Measurements from ENCODE around the gene STAB2.

STAB2 gene

DNA sequence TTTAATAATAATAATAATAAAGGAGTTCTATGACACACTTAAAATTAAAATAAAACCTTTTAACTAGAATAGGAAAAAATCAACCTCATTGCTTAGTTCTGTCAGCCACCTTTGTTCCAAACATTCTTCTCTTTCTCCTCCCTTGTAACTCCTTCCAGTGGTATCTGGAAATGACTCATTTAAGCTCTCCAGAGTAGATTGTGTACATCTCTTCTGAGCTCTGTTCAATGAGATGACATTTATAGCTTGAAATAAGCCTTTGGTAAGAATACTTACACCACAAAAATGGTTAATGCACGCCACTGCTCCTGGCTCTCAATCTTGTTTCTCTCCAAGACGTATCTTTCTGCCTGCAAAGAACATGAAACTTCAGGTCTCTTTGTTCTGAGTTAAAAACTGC lies 70.3 kb downstream of the STAB2 start:
- DNase-seq, result no peak

DNA sequence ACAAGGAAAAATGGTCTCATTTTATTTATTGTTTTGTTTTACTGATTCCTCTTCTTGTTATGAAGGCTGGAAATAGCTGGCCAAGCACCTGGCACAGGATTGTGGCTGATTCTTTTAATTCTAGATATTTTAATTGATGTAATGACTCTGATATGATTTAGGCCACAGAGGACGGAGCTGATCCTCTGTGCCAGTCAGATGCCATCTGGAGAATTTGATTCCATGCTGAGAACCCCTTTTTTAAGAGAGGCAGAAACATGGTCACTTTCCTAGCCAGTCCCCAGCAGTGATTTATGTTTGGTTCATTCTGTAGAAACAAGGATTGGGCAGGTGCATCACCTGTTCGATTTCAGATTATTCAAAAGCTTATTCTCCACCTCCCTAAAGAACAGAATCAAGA lies 77.6 kb downstream of the STAB2 start:
- DNase-seq, result no peak

DNA sequence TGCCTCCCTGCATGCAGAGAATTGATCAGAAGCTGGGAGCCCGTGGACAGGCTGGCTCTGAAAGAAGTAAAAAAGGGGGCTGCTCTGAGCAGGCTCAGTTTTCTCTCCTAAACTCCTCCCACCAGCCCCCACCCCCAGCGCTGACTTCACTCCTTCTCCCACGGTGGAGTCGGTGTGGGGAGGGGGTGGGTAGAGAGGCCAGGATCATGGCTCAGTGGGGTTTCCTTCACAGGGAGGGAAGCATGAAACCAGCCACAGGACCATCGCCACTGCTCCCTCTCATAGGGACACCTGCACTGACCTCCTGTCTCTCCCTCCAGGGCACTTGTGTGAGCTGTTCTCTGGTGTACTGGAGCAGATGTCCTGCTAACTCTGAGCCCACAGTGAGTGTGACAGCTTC lies 78.9 kb downstream of the STAB2 start:
- DNase-seq, result no peak

DNA sequence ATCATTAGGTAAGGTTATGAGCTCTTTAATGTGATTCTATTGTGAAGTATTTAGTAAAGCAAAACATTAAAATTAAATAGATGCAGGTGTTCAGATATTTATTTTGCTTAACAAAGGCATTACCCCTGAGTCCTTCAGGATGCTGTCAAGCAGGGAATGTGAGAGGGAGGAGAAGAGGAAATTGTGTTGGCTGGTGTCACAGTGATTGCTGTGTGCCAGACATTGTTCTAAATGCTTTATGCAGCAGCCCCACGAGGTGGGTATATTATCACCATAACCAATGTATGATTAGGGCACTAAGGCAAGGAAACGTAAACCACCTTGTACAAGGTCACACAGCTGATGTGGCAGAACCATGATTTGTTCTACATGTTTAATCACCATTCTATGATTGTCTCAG lies 80.1 kb downstream of the STAB2 start:
- DNase-seq, result no peak

DNA sequence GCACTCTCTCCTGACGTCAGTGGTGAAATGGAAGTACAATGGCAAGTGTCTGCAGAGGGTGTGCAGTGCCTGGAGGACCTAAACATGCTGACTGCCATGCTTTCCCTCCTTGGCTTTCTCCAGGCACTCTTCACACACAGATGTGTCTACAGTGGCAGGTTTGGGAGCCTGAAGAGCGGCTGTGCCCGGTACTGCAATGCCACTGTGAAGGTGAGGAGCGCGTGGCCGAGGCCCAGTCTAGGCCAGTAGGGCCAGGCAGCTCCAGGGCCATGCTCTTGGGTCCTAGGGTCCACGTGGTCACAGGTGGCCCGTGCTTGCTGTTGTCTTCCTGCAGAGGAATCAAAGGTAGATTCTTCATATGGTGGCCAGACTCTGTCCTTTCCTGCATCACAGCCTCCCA lies 81.4 kb downstream of the STAB2 start:
- DNase-seq, result no peak

DNA sequence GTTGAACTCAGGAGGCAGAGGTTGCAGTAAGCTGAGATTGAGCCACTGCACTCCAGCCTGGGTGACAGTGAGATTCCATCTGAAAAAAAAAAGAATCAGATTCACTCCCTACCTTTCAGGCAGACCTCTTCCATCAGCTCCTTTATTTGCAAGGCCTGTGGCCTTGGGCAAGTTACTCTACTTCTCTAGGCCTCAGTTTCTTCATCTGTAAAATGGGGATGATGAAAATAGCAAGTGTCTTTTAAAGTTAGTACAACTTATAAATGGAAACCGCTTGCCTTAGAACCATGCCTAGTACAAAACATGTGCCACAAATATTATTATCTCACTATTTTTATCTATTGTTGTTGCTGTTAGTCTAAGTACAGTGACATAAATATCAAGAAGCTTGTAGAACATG lies 84.3 kb downstream of the STAB2 start:
- no peak for DNase-seq

DNA sequence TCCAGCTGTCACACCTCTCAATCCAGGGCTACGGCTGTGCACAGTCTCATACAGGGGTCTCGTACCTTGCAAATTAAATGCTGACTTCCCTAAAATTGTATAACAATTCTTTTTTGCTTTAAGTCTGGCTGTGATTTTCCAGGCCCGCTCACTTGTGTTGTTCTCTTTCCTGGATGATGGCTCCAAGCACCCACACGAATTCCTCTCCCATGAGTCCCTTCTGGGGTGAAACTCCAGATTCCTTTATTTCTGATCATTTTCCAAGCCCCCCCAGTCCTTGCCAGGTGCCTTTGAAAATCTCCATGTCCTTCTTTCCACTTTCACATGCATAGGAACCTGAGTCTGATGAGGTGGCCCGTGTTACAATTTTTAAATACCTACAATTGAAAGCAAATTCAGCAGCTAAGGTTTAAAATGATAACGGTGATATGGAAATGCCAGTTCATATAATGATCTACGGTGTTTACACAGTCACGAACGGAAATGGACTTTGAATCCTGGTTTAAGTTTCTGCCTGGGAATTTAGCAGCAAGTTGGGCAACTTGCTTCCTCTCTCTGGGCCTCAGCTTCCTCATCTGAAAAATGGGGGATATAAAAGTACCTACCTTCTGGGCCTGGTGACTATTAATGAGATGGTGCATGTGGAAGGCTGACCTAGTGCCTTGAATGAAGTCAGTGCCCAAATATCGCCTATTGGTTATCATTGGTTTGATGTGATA lies 85.5 kb downstream of the STAB2 start:
- no peak for DNase-seq

DNA sequence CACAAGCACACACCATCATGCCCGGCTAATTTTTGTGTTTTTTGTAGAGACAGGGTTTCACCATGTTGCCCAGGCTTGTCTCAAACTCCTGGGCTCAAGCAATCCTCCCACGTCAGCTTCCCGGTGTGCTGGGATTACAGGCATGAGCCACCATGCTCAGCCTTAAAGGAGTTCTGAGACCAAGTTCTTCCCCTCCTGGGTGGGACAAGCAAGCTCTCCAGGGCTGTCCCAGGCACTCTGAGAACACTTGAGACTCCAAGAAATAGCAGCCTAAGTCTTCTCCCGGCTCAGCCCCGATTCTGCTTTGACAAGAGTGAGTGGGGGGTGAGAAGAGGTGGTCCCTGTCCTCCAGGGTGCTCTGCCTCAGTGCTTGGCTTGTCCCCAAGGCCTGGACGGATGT lies 86.4 kb downstream of the STAB2 start:
- DNase-seq, result no peak

DNA sequence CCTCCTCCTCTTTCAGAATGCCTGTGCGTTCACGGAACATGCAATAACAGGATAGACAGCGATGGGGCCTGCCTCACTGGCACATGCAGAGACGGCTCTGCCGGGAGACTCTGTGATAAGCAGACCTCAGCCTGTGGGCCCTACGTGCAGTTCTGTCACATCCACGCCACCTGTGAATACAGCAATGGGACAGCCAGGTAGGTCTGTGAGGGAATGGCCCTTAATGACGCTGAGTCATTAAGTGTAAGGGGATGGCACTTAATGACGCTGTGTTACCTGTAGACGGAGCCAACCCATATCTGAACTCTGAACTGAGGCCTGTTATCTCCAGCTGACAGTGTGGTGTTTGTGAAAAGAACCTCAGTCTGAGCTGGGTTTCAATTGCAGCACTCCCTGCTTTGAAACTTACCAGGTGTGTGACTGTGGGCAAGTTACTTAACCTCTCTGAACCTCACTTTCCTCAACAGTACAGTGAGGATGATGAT lies 86.9 kb downstream of the STAB2 start:
- no peak for DNase-seq

DNA sequence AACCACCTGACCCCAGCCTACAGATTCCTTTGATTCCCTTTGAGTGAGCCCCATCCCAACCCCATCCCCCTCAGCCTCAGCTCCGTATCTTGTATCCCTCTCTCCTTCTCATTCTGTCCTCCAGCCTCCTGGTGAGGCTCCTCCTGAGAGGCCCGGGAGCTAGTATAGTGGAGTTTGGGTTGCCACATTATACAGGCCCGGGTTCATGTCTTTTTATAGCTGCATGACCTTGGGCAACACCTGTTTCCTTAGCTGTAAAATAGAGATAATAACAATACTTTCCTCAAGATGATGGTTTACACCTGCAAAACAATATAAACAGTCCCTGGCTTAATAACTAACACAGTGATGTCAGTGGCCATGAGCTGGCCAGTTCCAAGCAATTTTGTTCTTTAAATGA lies 89.8 kb downstream of the STAB2 start:
- DNase-seq, result no peak

DNA sequence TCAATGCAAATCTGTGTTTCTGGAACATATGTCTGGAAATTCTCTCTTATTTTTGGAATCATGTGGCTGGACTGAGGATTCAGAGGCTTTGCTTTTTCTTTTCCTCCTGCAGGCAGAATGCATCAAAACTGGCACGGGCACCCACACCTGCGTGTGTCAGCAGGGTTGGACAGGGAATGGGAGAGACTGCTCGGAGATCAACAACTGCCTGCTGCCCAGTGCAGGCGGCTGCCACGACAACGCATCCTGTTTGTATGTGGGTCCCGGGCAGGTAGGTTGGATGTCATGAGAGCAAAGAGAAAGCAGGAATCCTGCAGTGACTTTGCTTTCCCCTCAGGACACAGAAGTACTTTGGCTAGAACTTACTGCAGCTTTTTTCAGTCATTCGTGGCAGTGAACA lies 90.3 kb downstream of the STAB2 start:
- DNase-seq, result no peak

DNA sequence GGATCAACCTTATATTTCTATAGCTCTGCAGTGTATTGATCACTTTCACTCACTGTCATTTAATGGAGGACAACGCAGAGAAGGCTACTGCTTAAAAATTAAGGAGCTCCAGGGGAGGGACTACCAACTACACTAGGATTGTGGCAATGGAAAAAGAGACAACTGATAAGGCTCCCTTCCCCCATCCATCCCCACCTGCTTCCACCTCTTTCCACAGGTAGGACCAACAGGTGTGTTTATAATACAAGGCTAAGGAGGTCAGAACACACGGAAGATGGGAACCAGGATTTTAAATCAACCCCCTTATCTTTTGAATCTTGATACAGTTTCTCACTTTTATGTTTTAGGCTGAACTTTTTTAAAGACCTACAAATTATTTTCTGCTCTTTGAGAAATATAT lies 90.8 kb downstream of the STAB2 start:
- DNase-seq, result no peak

DNA sequence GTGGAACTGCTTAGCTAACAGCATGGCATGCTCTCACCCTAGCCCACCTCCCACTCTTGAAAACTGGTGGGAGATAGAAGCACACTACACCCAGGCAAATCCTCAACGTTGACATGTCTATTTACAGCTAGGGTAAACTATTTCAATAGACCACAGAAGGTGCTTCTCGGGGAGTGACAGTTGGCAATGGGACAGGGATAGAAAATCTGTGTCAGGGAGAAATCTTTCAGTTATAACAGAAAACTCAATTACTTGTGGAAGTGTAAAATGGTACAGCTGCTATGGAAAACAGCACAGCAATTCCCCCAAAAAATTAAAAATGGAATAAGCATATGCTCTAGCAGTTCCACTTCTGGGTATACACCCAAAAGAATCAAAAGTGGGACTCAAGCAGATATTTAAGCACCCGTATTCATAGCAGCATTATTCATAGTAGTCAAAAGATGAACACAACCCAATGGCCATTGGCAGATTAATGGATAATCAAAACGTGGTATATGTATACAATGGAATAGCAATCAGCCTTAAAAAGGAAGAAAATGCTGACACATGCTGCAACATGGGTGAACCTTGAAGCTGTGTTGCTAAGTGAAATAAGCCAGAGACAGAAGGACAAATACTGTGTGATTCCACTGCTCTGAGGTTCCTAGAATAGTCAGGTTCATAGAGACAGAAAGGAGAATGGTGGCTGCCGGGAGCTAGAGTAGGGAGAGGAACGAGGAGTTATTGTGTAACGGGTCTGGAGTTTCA lies 92.5 kb downstream of the STAB2 start:
- DNase-seq, result no peak

DNA sequence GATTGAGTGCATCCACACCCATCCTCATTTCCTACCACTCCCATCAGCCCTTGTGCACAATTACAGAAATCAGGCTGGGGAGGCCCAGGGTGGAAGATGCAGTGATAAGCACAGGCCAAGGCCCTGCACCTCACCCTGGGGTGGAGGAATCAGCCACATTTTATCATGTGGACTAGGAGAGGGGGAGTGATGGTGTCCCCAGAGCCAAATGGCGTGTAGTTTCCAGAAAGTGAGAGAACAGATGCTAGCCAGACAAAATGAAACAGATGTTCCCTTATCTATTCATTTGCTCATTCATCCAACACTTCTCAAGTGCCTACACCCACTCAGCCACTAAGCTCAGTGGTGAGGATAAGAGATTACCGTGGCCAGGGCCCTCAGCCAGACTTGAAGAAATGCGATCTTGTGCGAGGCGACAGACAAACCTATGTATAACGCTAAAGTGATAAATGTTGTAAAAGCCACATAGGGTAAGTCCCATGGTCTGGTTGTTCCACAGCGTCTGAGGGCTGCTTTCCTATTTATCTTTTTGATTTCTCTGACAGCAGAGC lies 93.6 kb downstream of the STAB2 start:
- no peak for DNase-seq

DNA sequence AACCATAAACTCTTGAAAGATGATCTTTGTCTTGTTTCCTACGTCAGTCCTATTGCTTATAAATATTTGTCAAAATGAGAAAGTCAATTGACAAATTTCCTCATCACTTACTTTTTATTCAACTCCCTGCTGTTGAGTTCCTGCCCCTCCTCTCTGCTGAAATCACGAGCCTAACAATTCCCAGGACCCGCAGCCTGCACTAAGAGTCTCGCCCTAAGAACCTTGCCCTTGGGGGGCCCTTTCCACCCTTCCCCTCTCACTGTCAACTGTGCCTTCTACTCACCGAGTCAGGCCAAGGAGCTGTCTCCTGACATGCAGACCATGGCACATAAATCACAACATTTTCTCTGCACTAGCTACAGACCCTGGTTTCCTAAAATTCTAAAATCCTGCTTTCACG lies 99.0 kb downstream of the STAB2 start:
- no peak for DNase-seq

DNA sequence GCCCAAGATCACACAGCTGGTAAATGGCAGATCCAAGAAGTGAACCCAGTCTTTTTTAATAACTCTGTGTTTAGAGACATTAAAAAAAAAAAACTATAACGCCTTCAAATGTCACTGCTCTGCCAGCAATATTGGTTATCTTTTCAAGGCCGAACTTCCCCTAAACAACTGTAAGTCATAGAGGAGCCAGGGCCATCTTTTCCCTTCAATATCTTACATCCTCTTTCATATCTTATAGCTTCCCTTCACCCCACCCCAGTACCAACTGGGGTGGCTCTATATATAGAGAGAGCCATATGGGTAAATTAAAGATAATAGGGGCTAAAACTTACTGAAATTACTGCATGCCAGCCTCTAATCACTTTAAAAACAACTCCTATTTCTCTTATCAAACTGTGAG lies 100.2 kb downstream of the STAB2 start:
- no peak for DNase-seq

DNA sequence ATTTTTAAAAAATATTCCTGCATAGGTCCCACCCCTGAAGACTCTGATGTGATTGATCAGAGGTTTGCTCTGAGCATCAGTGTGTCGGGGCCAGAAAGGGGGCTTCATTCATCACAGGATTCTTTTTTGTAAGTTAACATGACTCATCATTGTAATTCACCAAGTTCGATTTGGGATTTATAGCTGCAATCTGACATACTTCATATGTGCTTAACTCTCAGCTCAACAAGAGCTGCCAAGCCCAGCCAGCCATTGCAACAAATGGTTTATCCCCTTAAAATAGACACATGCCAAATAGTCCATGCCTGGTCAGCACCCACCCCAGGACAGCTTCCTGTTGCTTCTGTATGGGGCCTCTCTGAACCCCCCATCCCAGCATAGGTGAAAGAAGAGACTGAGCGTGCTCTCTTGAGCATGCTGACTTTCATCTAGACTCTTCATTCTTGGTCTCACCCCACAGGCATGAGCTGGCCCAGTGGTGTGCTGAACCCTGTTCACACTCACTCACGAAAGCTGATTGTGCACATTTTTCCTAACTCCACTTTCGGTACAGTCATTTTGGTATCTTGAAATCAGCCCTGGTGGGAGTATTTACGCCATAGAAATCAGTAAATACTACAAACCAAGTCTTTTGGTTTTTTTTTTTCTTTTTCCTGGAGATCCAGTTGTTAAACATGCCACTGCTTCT lies 101.4 kb downstream of the STAB2 start:
- DNase-seq, result no peak

DNA sequence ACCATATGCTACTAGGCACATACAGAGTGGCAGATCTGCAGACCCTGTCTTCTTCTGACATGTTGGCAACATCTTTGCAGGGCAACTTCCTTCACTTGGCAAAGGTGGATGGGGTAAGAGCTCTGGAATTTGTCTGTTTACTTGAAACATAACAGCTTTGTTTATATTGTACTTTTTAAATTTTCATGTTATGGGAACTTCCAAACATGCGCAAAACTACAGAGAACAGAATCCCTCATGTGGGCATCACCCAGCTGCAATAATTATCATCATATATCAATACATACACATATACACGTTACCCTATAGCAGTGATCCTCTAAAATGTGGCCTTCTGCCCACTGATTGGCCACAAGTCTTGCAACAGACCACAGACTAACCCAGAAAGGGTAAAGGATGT lies 103.4 kb downstream of the STAB2 start:
- no peak for DNase-seq

DNA sequence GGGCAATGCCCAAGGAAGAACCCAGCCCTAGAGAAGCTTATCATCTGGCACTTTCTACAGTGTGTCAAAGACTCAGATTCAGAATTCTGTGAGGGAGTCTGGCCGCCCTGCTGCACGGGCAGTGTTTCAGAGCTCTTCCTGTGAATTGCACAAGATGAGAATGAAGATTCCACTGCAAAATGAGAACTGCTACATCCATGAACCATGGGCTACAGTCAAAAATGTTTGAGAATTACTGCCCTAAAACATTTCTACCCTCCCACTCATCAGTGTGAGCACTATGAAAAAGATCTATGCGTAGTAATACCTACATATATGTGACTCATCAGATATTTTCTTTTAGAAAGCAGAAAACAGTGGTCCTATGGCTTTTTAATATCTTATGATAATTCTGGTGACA lies 104.0 kb downstream of the STAB2 start:
- DNase-seq, result no peak

DNA sequence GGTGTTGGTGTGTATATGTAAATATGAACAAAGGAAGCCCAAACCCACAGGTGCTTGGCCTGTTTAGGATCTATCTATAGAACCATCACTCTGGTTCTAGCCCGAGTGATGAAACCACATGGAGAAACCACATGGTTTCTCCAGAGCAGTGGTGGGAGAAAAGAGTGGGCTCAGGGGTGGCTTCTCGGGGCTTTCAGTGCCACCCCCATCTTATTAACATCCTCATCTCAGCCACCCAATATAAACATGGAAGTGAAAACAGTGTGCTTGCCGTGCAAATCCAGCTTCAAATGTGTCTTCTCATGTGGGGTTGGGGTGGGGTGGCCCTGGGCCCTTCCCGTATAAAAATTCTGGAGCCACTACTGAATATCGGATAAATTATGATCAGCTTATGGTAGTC lies 109.0 kb downstream of the STAB2 start:
- no peak for DNase-seq

DNA sequence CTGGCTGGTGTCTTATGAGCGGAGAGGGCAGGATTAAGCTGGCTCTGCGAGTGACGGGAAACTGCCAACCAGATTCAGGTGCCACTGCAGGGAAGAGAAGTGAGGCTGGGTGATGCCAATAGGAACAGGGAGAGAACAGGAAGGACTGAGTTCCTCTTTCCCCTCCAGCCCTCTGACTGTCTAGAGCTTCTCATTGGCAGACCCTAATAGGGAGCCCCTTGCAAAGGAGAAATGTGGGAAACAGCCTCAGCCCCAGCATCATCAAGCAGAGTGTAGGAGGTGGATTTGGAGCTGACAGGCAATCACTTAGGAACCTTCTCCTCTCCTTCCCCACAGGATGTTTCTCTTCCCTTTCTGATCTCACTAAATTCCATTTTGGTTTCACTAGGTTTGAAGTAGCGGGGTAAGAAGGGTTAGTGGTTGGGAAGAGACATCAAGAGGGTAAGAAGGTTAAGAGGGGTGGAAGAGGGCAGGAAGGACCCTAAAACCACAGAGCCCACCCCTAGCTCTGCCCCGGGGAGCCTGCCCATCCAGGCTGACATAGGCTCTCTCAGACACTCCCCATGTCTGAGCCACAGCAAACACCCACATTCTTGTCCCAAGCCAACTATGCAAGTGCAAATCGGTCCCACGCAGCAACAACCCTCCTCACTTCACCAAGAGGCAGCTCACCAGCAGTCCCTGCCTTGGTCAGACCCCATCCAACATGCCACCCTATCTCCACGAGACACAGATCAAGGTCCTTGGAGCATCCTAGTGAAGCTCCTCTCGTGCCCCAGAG lies 111.1 kb downstream of the STAB2 start:
- DNase-seq, result no peak

DNA sequence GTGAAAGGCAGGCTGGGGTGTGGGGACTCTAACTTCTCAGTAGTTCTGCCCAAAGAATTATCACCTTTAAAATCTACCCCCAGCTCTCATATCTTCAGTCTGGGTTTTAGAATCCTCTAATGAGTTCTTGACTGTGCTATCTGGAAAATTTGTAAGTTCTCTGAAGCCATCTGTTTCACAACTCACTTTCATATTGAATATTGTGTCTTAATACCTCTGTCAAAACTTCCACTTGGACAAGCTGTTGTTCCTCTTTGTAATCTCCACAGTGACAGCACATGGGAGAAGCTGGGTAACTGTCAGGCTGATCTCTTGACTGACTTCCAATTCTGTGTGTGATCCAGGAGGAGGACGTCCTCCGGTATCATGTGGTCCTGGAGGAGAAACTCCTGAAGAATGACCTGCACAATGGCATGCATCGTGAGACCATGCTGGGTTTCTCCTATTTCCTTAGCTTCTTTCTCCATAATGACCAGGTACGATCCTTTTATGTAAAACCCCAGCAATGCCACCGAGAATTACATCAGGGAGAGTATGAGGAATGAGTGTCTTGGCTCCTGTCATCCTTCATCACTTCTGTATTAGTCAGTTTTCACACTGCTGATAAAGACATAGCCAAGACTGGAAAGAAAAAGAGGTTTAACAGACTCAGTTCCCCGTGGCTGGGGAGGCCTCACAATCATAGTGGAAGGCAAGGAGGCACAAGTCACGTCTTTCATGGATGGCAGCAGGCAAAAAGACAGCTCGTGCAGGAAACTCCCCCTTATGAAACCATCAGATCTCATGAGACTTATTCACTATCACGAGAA lies 111.9 kb downstream of the STAB2 start:
- DNase-seq, result no peak

Measured in CD4-positive, alpha-beta T cell treated with Interferon gamma for 1 hour (primary cell).